ENCODE measurements around the gene FCAMR.

FCAMR gene

DNA sequence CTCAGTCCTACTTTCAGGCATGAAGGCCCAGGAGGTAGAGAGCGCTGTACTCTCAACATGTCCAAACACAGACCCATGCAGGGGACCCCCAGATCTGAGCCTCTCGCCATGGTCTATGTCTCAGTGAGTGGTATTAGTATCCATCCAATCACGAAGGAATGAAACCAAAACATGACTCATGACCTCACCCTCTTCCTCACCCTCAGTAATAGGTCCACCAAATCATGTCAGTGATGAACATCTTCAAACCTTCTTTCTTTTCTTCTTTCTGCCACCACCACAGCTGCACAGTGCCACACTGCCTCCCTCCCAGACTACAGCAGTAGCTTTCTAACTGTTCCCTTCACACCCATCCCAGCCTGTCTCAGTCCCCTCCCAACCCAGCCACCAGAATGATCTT is 45.5 kb upstream of the FCAMR start:
- no peak for TF ChIP-seq CTCF (IDR thresholded peaks at IDR 0.05; ENCODE audit: insufficient read depth, low read length, poor library complexity, severe bottlenecking)
- H3K4me3 ChIP-seq (replicated peaks; ENCODE audit: low read depth, low read length): no peak overlapping the region
- DNase-seq (ENCODE audit: extremely low read depth, insufficient read length): no peak
- no peaks in the 10 kb centered on the region for H3K36me3 ChIP-seq (ENCODE audit: control insufficient read depth, insufficient read depth, low read length)
- no peaks in the 10 kb centered on the region; the same call in 1 of the 2 replicates for H3K27me3 ChIP-seq (replicated peaks; ENCODE audit: control insufficient read depth, insufficient read depth, low read length)

DNA sequence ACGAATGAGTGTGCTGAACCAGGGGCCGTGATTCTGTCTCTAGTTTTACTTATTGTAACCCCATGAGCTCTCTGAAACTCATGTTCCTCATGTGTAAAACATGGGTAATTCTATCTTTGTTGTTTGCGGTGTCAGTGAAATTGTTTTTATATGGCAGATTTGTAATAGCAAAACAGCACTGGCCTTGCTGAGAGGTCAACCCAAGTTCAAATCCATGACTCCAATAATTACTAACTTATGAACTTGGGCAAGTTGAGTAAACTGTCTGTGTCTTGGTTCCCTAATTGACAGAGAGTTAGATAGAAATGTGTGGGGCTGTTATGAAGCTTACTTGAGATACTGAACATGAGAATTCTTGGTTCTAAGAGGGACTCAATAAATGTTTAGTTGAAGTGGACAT is 44.5 kb upstream of the FCAMR start:
- Histone ChIP-seq H3K36me3 (ENCODE audit: control insufficient read depth, insufficient read depth, low read length) (no peaks in the 10 kb centered on the region), H3K4me3 (replicated peaks; ENCODE audit: low read depth, low read length) (no peak overlapping the region), H3K27me3 (replicated peaks; ENCODE audit: control insufficient read depth, insufficient read depth, low read length) (no peaks in the 10 kb centered on the region; the same call in 1 of the 2 replicates)
- DNase-seq (ENCODE audit: extremely low read depth, insufficient read length): no peak
- no peak for TF ChIP-seq CTCF (IDR thresholded peaks at IDR 0.05; ENCODE audit: insufficient read depth, low read length, poor library complexity, severe bottlenecking)

DNA sequence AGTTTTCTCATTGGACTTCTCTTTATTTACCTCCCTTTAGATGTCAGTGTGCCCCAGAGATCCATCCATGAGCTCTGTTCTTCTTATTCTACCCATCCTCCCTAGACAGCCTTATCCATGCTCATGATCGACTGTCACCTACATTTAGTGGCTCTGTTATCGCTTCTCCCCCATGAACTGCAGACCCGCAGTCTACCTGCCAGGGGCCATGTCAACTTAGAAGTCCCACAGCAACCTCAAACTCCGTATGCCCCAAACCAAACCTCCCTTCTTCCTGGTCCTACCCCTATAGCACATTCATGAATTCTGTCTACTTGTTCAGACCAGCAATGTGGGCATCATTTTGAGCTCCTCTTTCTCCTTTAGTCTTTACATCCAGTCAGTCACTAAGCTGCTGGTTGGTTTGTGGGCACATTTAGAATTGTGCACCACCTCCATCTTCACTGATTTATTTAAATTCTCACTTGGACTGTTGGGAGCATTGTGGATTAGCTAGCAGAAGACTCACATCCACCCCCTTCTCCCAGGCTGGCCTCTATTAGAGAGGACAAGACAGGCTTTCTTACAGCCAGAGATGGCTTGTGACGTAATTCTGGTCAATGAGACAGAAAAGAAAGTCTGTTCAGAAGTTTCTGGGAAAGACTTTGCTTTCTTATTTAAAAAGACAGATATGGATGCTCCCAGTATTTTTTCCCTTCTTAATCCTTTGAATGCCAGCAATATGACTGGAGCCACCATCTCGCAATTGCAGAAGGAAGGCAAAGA is 43.2 kb upstream of the FCAMR start:
- no peak for TF ChIP-seq CTCF (IDR thresholded peaks at IDR 0.05; ENCODE audit: insufficient read depth, low read length, poor library complexity, severe bottlenecking)
- H3K4me3 ChIP-seq (replicated peaks; ENCODE audit: low read depth, low read length): no peak overlapping the region
- no peaks in the 10 kb centered on the region; the same call in 1 of the 2 replicates for H3K27me3 ChIP-seq (replicated peaks; ENCODE audit: control insufficient read depth, insufficient read depth, low read length)
- DNase-seq (ENCODE audit: extremely low read depth, insufficient read length): no peak
- H3K36me3 ChIP-seq (ENCODE audit: control insufficient read depth, insufficient read depth, low read length): no peaks in the 10 kb centered on the region

DNA sequence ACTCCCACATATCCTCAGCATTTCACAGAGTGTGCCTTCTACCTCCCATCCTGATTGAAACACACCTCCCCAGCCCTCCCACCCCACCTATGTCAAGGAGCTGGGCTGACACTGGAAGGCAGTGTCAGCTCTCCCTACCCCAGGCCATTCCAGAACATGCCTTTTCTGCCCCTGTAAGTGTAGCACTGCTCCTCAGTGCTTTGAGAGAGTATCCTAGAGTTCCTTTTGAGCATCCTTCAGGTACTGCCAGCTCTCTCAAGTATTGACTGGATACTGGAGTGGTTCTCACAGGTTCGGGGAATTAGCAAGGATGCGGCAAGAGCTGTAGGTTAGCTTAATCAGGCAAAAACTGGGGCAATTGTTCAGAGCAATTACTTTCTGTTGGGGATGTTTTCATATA is 40.5 kb upstream of the FCAMR start:
- no peak for TF ChIP-seq CTCF (IDR thresholded peaks at IDR 0.05; ENCODE audit: insufficient read depth, low read length, poor library complexity, severe bottlenecking)
- Histone ChIP-seq H3K27me3 (replicated peaks; ENCODE audit: control insufficient read depth, insufficient read depth, low read length) (no peaks in the 10 kb centered on the region; the same call in none of the 2 replicates), H3K4me3 (replicated peaks; ENCODE audit: low read depth, low read length) (no peak overlapping the region), H3K36me3 (ENCODE audit: control insufficient read depth, insufficient read depth, low read length) (no peaks in the 10 kb centered on the region)
- no peak for DNase-seq (ENCODE audit: extremely low read depth, insufficient read length)

DNA sequence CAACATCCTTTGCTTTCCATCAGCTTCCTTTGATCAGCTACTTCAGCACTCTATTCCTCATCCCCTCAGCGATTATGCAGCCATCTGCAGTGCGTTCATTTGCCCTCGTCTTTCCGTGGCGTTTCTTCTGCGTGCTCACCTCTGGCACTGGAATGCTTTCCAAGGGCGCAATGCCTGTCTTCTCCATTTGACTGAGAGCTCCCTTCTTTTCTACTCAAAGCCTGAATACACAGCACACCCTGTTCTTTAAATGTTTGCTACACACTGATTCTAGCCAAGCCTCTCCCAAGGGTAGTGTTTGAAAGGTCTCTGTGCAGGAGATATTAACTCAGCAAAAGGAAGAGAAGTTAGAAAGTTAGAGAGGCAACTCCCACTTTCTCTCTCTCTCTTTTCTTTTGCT is 39.7 kb upstream of the FCAMR start:
- Histone ChIP-seq H3K4me3 (replicated peaks; ENCODE audit: low read depth, low read length) (no peak overlapping the region), H3K36me3 (ENCODE audit: control insufficient read depth, insufficient read depth, low read length) (no peaks in the 10 kb centered on the region), H3K27me3 (replicated peaks; ENCODE audit: control insufficient read depth, insufficient read depth, low read length) (no peaks in the 10 kb centered on the region; the same call in none of the 2 replicates)
- no peak for DNase-seq (ENCODE audit: extremely low read depth, insufficient read length)
- TF ChIP-seq CTCF (IDR thresholded peaks at IDR 0.05; ENCODE audit: insufficient read depth, low read length, poor library complexity, severe bottlenecking): no peak

Measured in GM06990 (cell line).